GM21447 (cell line): ENCODE data around the gene SAXO1.

Experiments used
- ATAC-seq: cut with Tn5 transposase; IDR thresholded peaks from one replicate; pipeline ENCODE4 v1.9.1; 2021; ENCODE audit not compliant: unreplicated experiment

SAXO1 gene

GRCh38 chr9:18920141-18921084 is 112.6 kb downstream of the SAXO1 start:
- no peak for ATAC-seq

DNA sequence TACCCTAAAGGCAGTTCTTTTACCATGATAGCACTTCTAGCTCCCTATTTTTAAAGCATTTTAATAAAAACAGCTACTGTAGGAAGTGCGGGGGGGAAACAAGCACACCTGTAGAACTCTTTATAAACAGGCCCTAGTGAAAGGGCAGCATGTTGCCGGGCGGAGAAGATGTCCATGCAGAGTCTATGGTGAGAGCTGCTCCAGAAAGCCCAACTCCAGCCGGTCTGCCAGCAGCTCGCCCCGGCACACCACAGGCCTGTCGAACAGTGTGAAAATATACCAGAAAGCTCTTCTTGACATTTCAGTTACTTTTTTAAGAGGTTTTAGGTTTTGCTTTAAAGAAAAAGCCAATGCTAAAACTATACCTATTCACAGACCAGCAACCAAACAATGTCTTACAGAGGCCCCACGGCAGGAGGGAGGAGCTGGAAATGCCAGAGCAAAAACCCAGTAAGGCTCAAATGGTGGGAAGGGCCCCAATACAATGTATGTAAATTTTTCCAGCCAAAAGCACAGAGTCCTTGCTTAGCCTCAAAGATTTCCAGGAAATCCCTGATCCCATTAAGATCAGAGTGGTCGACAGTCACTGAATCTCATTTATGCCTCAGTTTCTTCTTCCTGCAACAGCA is 121.2 kb downstream of the SAXO1 start:
- no peak for ATAC-seq

DNA sequence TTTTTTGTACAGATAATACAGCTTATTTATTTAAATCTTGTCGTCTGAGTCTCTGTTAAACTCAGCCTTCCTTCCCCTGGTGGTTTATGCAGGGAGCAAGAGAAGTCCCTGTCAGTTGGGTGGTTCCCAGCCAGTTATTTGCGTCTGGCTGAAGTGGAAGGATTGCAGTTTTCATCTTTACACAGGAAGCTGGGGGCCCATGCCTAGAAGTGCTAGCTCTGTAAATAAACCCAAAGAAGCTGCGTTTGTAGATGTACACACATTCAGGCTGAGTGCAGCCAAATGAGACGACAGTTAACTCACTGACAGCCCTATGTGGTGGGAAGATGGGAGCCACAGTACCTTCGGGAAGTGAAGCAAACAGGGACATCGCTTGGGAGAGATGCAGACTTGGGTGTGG is 122.1 kb downstream of the SAXO1 start:
- ATAC-seq, result no peak

DNA sequence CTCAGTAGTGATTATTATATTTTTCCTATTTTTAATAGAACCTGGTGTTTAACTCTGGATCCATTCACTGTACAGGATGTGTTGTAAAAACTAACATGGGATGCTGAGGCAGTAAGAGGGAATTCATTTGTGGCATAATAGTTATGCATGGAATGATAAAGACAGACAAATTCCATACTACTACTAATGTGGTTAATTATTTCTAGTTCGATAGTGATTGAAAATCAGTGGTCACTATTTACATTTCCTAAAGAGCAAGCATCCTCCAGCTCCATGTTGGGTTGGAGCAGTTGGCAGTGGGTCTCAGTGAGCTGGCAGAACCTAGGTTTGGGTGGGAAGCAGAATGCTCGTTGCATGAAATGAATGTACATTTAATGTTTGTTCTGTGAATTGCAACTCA is 122.6 kb downstream of the SAXO1 start:
- no peak for ATAC-seq

GRCh38 chr9:18909140-18910018 is 123.6 kb downstream of the SAXO1 start:
- ATAC-seq, result no peak

DNA sequence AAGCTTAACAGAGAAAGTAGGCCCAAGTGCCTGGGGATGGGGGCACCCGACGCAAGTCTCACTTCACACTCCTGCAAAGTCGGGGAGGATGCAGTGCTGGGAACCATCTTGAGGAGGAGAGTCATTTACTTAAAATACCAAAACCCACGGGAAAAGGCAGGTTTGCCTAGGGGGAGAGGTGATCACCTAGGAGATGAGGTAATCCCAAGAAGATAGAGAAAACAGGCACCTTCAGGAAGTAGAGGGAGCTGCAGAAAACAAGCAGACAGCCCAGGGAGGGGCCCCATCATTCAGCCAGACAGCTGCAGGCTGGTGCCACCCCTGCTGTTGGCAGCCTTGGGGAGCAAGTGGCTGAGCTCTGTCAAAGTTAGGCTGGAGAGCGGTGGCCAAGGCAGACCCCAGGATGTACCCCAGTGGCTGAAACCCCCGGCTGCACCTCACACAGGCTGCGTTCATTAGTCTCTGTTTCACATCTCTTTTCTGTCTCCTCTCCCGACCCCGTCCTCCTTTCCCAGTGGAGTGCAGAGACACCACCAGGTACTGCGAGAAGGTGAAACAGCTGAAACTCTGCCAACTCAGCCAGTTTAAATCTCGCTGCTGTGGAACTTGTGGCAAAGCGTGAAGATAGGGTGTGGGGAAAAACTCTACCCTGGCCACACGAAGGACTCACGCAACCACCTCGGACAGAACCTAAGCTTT is 124.9 kb downstream of the SAXO1 start:
- ATAC-seq, result no peak

GRCh38 chr9:18906656-18907395 is 126.2 kb downstream of the SAXO1 start:
- no peak for ATAC-seq

- ATAC-seq, result no peak
These were observed 127.0 kb downstream of the SAXO1 start for GRCh38 chr9:18905883-18906629.

DNA sequence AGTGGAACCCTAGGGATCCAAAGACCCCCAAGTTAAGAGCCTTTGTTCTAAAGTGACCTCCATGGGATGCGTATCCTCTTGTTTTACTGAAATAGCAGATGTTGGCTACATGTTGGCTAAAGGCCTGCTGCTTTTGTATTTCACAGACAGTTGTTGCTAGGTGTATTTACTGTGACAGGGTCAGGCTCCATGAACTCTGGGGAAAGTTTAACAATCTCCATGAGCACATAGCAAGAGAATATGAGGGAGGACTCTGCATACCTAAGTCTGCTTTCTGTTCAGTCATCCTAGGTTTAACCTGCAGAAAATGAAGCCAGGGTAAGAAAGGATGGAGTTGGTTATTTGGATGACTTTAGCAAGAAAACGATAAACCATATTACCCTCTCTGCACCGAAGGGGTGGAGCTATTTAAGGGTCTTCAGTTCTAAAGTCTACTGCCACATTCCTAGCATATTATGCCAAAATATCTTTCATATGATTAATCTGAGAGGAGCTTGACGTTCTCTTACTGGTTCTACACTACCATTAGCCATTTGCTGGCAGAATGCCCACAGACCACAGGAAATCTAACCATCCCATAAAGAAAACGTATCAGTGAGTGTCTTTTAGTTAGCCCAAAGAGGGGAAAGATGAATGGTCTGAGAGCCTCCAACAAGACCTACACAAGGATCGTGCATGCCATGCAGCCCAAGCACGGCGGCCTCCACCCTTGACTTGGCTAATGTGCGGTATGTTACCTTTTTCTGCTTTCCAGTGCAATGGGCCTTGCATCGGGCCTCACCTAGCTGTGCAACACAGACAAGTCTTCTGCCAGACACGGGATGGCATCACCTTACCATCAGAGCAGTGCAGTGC is 127.8 kb downstream of the SAXO1 start:
- ATAC-seq, result no peak

- ATAC-seq, result no peak
These were observed 129.6 kb downstream of the SAXO1 start for GRCh38 chr9:18903450-18903849.

DNA sequence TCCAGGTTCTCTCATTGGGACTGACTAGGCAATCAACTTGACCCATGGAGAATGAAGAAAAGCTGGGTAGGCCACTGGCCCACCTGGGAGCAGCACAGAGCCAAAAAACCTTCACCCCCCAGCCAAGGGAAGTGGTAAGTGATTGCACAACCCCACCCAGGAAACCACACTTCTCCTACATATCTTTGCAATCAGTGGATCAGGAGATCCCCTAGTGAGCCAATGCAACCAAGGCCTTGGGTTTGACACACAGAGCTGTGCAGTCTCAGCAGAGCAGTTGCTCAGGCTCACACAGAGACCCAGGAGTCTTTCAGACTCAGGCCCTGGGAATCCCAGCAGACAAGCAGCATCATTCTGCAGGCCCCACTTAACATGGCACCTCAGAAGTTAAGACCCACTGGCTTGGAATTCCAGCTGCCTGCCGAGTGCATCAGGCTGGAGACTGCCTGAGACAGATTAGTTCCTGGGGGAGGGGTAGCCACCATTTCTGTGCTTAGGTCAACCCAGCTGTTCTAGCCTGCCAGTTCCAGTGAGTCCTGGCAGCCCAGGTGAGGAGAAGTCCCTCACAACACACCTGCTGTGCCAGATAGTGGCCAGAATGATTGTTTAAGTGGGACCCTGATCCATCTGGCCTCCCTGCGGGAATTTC is 136.4 kb downstream of the SAXO1 start:
- no peak for ATAC-seq

GRCh38 chr9:18896004-18896403 is 137.0 kb downstream of the SAXO1 start:
- no peak for ATAC-seq

DNA sequence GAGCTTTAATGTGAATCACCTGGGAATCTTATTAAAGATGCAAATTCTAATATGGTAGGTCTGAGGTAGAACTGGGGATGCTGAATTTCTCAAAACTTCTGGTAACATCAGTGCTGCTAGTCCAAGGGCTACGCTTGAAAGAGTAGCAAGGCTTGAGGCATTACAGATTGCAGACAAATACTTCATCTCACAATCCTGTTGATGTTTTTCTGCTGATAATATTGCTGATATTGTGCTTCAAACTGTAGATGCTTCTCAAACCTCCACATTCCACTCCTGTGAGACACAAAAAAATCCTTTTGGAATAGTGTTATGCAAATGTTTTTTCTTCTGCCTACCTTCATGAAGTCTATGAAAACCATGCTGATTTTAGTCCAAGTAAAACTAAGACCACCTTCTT is 139.5 kb downstream of the SAXO1 start:
- no peak for ATAC-seq

DNA sequence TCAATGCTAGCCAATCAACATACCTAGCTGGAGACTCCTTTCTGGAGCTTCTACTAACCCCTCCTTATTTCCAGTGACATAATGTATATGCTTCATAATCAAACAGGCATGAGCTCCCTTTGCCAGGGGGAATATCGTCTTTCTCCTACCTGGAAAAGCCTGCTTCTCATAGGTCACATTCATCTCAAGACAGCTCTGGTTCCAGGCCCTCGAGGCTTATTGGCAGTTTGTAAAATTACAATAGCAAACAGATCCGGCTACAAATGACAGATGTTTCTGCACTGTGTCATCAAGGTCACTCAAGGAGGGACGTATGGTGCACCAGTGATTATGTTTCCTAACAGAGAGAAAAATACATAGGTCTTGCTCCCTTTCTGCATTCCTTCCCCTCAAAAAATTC is 140.0 kb downstream of the SAXO1 start:
- ATAC-seq, result no peak

GRCh38 chr9:18891946-18892670 is 140.9 kb downstream of the SAXO1 start:
- no peak for ATAC-seq

DNA sequence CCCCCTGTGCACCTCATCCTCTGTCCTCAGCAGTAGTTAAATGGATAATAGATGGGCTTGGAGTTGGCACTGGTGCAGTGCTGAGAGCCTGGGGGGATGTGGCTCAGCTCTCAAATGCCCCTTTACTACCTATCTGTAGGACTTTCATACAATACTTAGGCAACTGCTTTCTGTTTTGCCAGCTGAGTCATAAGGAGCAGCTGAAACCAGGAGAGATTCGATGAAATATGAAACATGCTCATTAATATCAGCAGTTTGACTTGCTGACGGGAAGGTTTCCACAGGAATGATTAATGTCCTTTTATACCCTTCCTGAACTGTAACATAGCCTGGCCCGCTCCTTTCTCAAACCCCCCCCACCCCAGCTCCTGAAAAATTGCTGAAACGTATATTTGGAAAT is 142.6 kb downstream of the SAXO1 start:
- ATAC-seq, result peak; percentile 88

DNA sequence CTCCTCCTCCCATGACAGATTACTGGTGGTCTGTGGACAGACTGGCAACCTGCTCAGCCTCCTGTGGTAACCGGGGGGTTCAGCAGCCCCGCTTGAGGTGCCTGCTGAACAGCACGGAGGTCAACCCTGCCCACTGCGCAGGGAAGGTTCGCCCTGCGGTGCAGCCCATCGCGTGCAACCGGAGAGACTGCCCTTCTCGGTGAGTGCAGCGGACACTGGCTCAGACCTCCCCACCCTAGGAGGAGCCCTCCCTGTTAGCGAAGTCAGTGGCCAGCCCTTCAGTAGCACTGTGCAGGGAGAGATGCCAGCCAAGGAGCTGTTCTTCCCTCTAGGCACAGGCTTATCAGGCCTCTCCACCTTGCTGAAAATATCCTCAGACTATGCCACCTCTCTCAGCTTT is 143.5 kb downstream of the SAXO1 start:
- ATAC-seq, result no peak
